OCI-LY1 (cell line): ENCODE results near the gene MGRN1.

Experiments
- H2AFZ ChIP-seq: fragments of 200-600 bp; sonication (generic), shearing (Covaris generic); 2 replicates; pipeline ENCODE4 v1.6.0; 2014; ENCODE audit warnings: antibody characterized with exemption, mild to moderate bottlenecking, low read length
- H3F3A ChIP-seq: fragments of 200-600 bp; sonication (generic), shearing (Covaris generic); 2 replicates; pipeline ENCODE4 v1.6.0; 2014; ENCODE audit warnings: mild to moderate bottlenecking, antibody characterized with exemption, low read length, moderate library complexity; ENCODE audit not compliant: insufficient read depth
- H3K27ac ChIP-seq: fragments of 200-600 bp; sonication (generic); 2 replicates; pipeline ENCODE4 v1.5.1; 2014; ENCODE audit warnings: low read length, mixed run types, mild to moderate bottlenecking, low read depth; ENCODE audit not compliant: poor library complexity, severe bottlenecking
- H3K27me3 ChIP-seq: fragments of 200-600 bp; sonication (generic); 2 replicates; pipeline ENCODE4 v1.6.0; 2014; ENCODE audit warnings: antibody characterized with exemption, mild to moderate bottlenecking, low read length, moderate library complexity; ENCODE audit not compliant: insufficient read depth
- H3K36me3 ChIP-seq: fragments of 200-600 bp; sonication (generic); 2 replicates; pipeline ENCODE4 v1.6.1; 2014; ENCODE audit warnings: mild to moderate bottlenecking, antibody characterized with exemption, low read length, moderate library complexity, mixed read lengths; ENCODE audit not compliant: insufficient read depth
- H3K4me1 ChIP-seq: fragments of 200-600 bp; sonication (generic); 2 replicates; pipeline ENCODE4 v1.5.1; 2014; ENCODE audit warnings: mild to moderate bottlenecking, low read length, moderate library complexity; ENCODE audit not compliant: insufficient read depth, severe bottlenecking
- H3K4me2 ChIP-seq: fragments of 200-600 bp; sonication (generic), shearing (Covaris generic); 2 replicates; pipeline ENCODE4 v1.6.1; 2014; ENCODE audit warnings: low read length
- H3K4me3 ChIP-seq: fragments of 200-600 bp; sonication (generic); 2 replicates; pipeline ENCODE4 v1.5.1; 2014; ENCODE audit warnings: low read length, low read depth, mild to moderate bottlenecking, mixed read lengths; ENCODE audit not compliant: poor library complexity, severe bottlenecking
- H3K79me2 ChIP-seq: fragments of 200-600 bp; shearing (Covaris generic); 2 replicates; pipeline ENCODE4 v1.6.1; 2016; ENCODE audit warnings: mixed run types, low read length, mixed read lengths; ENCODE audit not compliant: insufficient read depth
- H3K9ac ChIP-seq: fragments of 200-600 bp; sonication (generic), shearing (Covaris generic); 2 replicates; pipeline ENCODE4 v1.6.1; 2014; ENCODE audit warnings: mild to moderate bottlenecking, low read length, mixed read lengths
- H3K9me2 ChIP-seq: fragments of 200-600 bp; sonication (generic), shearing (Covaris generic); 2 replicates; pipeline ENCODE4 v1.6.1; 2014; ENCODE audit warnings: low read depth, mild to moderate bottlenecking, low read length, mixed read lengths
- H3K9me3 ChIP-seq: fragments of 200-600 bp; shearing (Covaris generic); 2 replicates; pipeline ENCODE4 v1.6.1; 2014; ENCODE audit warnings: low read length, mixed read lengths
- H4K20me1 ChIP-seq: fragments of 200-600 bp; sonication (generic), shearing (Covaris generic); 2 replicates; pipeline ENCODE4 v1.6.0; 2016; ENCODE audit warnings: mild to moderate bottlenecking, low read length; ENCODE audit not compliant: insufficient read depth
- CTCF ChIP-seq: fragments of 200-600 bp; sonication (generic), shearing (Covaris generic); IDR thresholded peaks from 2 replicates; pipeline ENCODE4 v1.5.1; 2017; ENCODE audit warnings: mild to moderate bottlenecking, antibody characterized with exemption, low read length, moderate library complexity, mixed read lengths
- EZH2 ChIP-seq: fragments of 200-600 bp; sonication (generic), shearing (Covaris generic); IDR thresholded peaks from 2 replicates; pipeline ENCODE4 v1.8.0; 2017; ENCODE audit warnings: borderline replicate concordance, mixed run types, mild to moderate bottlenecking, antibody characterized with exemption, low read length, moderate library complexity, mixed read lengths

Gene MGRN1

GRCh38 chr16:4624827-4625559 lies 367 bp downstream of the MGRN1 start:
- H3K27ac ChIP-seq: peak overlapping the region; percentile 69
- peak overlapping the region; percentile 87 for H3K9ac ChIP-seq
- H3K9me2 ChIP-seq: no peaks in the 10 kb centered on the region
- H4K20me1 ChIP-seq: no peaks in the 10 kb centered on the region
- H3K79me2 ChIP-seq: peaks cover 31% of the 10 kb centered on the region
- no peak for TF ChIP-seq EZH2
- H3K4me2 ChIP-seq: peak overlapping the region; percentile 99
- H3K27me3 ChIP-seq: no peaks in the 10 kb centered on the region
- peaks cover 22% of the 10 kb centered on the region for H3K4me1 ChIP-seq
- H3K36me3 ChIP-seq: peaks cover 12% of the 10 kb centered on the region
- peak overlapping the region; percentile 92 for H3K4me3 ChIP-seq
- H3F3A ChIP-seq: no peaks in the 10 kb centered on the region
- H3K9me3 ChIP-seq: no peaks in the 10 kb centered on the region
- H2AFZ ChIP-seq: no peak overlapping the region

GRCh38 chr16:4625560-4626159 lies 1.0 kb downstream of the MGRN1 start:
- Histone ChIP-seq H3K27me3 (no peaks in the 10 kb centered on the region), H3K4me1 (peaks cover 22% of the 10 kb centered on the region), H3K27ac (peak overlapping the region; percentile 69), H3K79me2 (peaks cover 37% of the 10 kb centered on the region), H2AFZ (no peak overlapping the region), H4K20me1 (no peaks in the 10 kb centered on the region), H3K9ac (peak overlapping the region; percentile 87), H3K9me3 (no peaks in the 10 kb centered on the region), H3K36me3 (peaks cover 12% of the 10 kb centered on the region), H3K4me3 (peak overlapping the region; percentile 92), H3F3A (no peaks in the 10 kb centered on the region), H3K4me2 (peak overlapping the region; percentile 99), H3K9me2 (no peaks in the 10 kb centered on the region)
- TF ChIP-seq CTCF: no peak

GRCh38 chr16:4626396-4626795 lies 1.8 kb downstream of the MGRN1 start:
- Histone ChIP-seq H2AFZ (no peak overlapping the region), H3K79me2 (peaks cover 45% of the 10 kb centered on the region), H3K9ac (peak overlapping the region; percentile 87; the same call in 1 of the 2 replicates), H3K27me3 (no peaks in the 10 kb centered on the region), H3K9me3 (no peaks in the 10 kb centered on the region), H3K4me2 (peak overlapping the region; percentile 99), H3K36me3 (peaks cover 17% of the 10 kb centered on the region), H3K9me2 (no peaks in the 10 kb centered on the region), H3F3A (no peaks in the 10 kb centered on the region), H3K27ac (peak overlapping the region; percentile 69), H3K4me3 (peak overlapping the region; percentile 92), H4K20me1 (no peaks in the 10 kb centered on the region), H3K4me1 (peaks cover 22% of the 10 kb centered on the region)
- TF ChIP-seq EZH2 (no peak), CTCF (no peak)
